Neural cell (in vitro differentiated cells): ENCODE data around the gene PIP5K1B. TPM values are rescaled to one million over a fixed set of nuclear protein-coding genes. Genes with fewer than 3 reads are reported as not detected.

Experiments
- H2AFZ ChIP-seq: fragments of 200-600, 300-800 bp; sonication (generic), shearing (Covaris generic); 2 replicates; pipeline ENCODE4 v1.6.0; 2014; ENCODE audit warnings: low read depth, mild to moderate bottlenecking, antibody characterized with exemption, low read length, moderate library complexity
- H3F3A ChIP-seq: fragments of 200-600 bp; shearing (Covaris generic); 2 replicates; pipeline ENCODE4 v1.6.1; 2016; ENCODE audit warnings: mild to moderate bottlenecking, moderate library complexity, mixed read lengths, antibody characterized with exemption, low read length; ENCODE audit not compliant: insufficient read depth, poor library complexity, severe bottlenecking
- H3K27ac ChIP-seq: fragments of 200-600, 300-800 bp; sonication (generic), shearing (Covaris generic); 2 replicates; pipeline ENCODE4 v1.5.1; 2014; ENCODE audit warnings: mild to moderate bottlenecking, low read length, moderate library complexity
- H3K27me3 ChIP-seq: fragments of 300-800, 200-600 bp; sonication (generic), shearing (Covaris generic); 2 replicates; pipeline ENCODE4 v1.6.0; 2014; ENCODE audit warnings: mild to moderate bottlenecking, low read depth, low read length, moderate library complexity; ENCODE audit not compliant: insufficient read depth
- H3K36me3 ChIP-seq: fragments of 300-800, 200-600 bp; sonication (generic), shearing (Covaris generic); 2 replicates; pipeline ENCODE4 v1.5.1; 2014; ENCODE audit warnings: mild to moderate bottlenecking, antibody characterized with exemption, low read length, moderate library complexity; ENCODE audit not compliant: insufficient read depth
- H3K4me2 ChIP-seq: fragments of 300-800, 200-600 bp; sonication (generic), shearing (Covaris generic); 2 replicates; pipeline ENCODE4 v1.6.0; 2014; ENCODE audit warnings: mild to moderate bottlenecking, low read length
- H3K4me3 ChIP-seq: fragments of 300-800, 200-600 bp; sonication (generic), shearing (Covaris generic); 2 replicates; pipeline ENCODE4 v1.5.1; 2014; ENCODE audit warnings: mild to moderate bottlenecking, low read length, moderate library complexity
- H3K79me2 ChIP-seq: fragments of 200-600 bp; shearing (Covaris generic); replicated peaks from 2 replicates; pipeline ENCODE4 v1.6.0; 2014; ENCODE audit warnings: mild to moderate bottlenecking, low read length, moderate library complexity; ENCODE audit not compliant: insufficient read depth
- H3K9ac ChIP-seq: fragments of 300-800, 200-600 bp; sonication (generic), shearing (Covaris generic); 2 replicates; pipeline ENCODE4 v1.6.1; 2016; ENCODE audit warnings: mild to moderate bottlenecking, low read length, mixed read lengths
- H3K9me2 ChIP-seq: fragments of 200-600 bp; shearing (Covaris generic); 2 replicates; pipeline ENCODE4 v1.6.1; 2016; ENCODE audit warnings: mild to moderate bottlenecking, low read length, mixed read lengths; ENCODE audit not compliant: insufficient read depth
- H3K9me3 ChIP-seq: fragments of 200-600, 300-800 bp; sonication (generic), shearing (Covaris generic); 2 replicates; pipeline ENCODE4 v1.6.1; 2016; ENCODE audit warnings: mild to moderate bottlenecking, mixed run types, low read length, moderate library complexity, mixed read lengths
- H4K20me1 ChIP-seq: fragments of 200-600 bp; shearing (Covaris generic); 2 replicates; pipeline ENCODE4 v1.6.1; 2016; ENCODE audit warnings: mild to moderate bottlenecking, mixed run types; ENCODE audit not compliant: insufficient read depth
- CTCF ChIP-seq: fragments of 450-650 bp; IDR thresholded peaks from 2 replicates; pipeline ENCODE4 v1.5.1; 2014; ENCODE audit warnings: antibody characterized with exemption, mild to moderate bottlenecking, moderate library complexity; ENCODE audit not compliant: poor library complexity, severe bottlenecking
- EP300 ChIP-seq: fragments of 450-650 bp; conservative IDR thresholded peaks from 2 replicates; pipeline ENCODE4 v1.6.1; 2014; ENCODE audit warnings: antibody characterized with exemption, mild to moderate bottlenecking, moderate library complexity; ENCODE audit not compliant: poor library complexity, severe bottlenecking
- EZH2 ChIP-seq: fragments of 200-600, 300-800 bp; shearing (Covaris generic), sonication (generic); IDR thresholded peaks from 2 replicates; pipeline ENCODE4 v1.6.1; 2014; ENCODE audit warnings: antibody characterized with exemption, low read length, borderline replicate concordance, mild to moderate bottlenecking; ENCODE audit not compliant: insufficient read depth, poor library complexity, severe bottlenecking
- MXI1 ChIP-seq: fragments of 450-650 bp; conservative IDR thresholded peaks from 2 replicates; pipeline ENCODE4 v1.6.1; 2014; ENCODE audit warnings: antibody characterized with exemption, mild to moderate bottlenecking; ENCODE audit not compliant: poor library complexity, severe bottlenecking
- POLR2AphosphoS5 ChIP-seq: IDR thresholded peaks from 2 replicates; pipeline ENCODE4 v1.6.1; 2012
- RAD21 ChIP-seq: fragments of 450-650 bp; conservative IDR thresholded peaks from 2 replicates; pipeline ENCODE4 v1.6.1; 2014; ENCODE audit warnings: antibody characterized with exemption, mild to moderate bottlenecking, moderate library complexity
- REST ChIP-seq: IDR thresholded peaks from 2 replicates; pipeline ENCODE4 v1.6.1; 2012; ENCODE audit warnings: borderline replicate concordance
- SMC3 ChIP-seq: fragments of 450-650 bp; conservative IDR thresholded peaks from 2 replicates; pipeline ENCODE4 v1.6.1; 2014; ENCODE audit warnings: antibody characterized with exemption, mild to moderate bottlenecking, moderate library complexity; ENCODE audit not compliant: poor library complexity
- TAF1 ChIP-seq: IDR thresholded peaks from 2 replicates; pipeline ENCODE4 v1.6.1; 2012; ENCODE audit warnings: low read depth
- polyA plus RNA-seq: library from polyadenylated mRNA; depleted of rRNA; stranded (reverse); fragments of >200 nt; gene quantifications from 2 replicates; pipeline ENCODE4 v1.2.3, GENCODE V29; 2014

PIP5K1B gene
- polyA plus RNA-seq, 1 donor from 2014 or later = 1.5 TPM

- Histone ChIP-seq H3K79me2 (no peaks in the 10 kb centered on the region), H3K9me2 (no peaks in the 10 kb centered on the region), H3K9me3 (no peaks in the 10 kb centered on the region), H4K20me1 (no peaks in the 10 kb centered on the region), H3K27me3 (no peaks in the 10 kb centered on the region), H3K27ac (no peak overlapping the region), H2AFZ (no peak overlapping the region), H3F3A (no peaks in the 10 kb centered on the region), H3K36me3 (no peaks in the 10 kb centered on the region), H3K4me2 (no peak overlapping the region), H3K9ac (no peak overlapping the region), H3K4me3 (no peak overlapping the region)
- TF ChIP-seq REST (no peak), SMC3 (no peak), POLR2AphosphoS5 (no peak), EZH2 (no peak), EP300 (no peak), RAD21 (no peak), MXI1 (no peak), TAF1 (no peak), CTCF (no peak)
These were observed 63.6 kb downstream of the PIP5K1B start for GRCh38 chr9:68768619-68769018.

- Histone ChIP-seq H3F3A (no peaks in the 10 kb centered on the region), H3K9ac (no peak overlapping the region), H3K9me2 (no peaks in the 10 kb centered on the region), H3K9me3 (no peaks in the 10 kb centered on the region), H3K79me2 (no peaks in the 10 kb centered on the region), H3K4me3 (no peak overlapping the region), H3K27me3 (no peaks in the 10 kb centered on the region), H3K4me2 (no peak overlapping the region), H3K36me3 (no peaks in the 10 kb centered on the region), H4K20me1 (no peaks in the 10 kb centered on the region), H2AFZ (no peak overlapping the region), H3K27ac (no peak overlapping the region)
- no peak for TF ChIP-seq POLR2AphosphoS5
These were observed 64.8 kb downstream of the PIP5K1B start for GRCh38 chr9:68769852-68770251.

- no peak overlapping the region for H3K27ac ChIP-seq
- TF ChIP-seq REST = no peak
- TF ChIP-seq SMC3 = no peak
- no peak for TF ChIP-seq POLR2AphosphoS5
- TF ChIP-seq TAF1 = no peak
- no peak for TF ChIP-seq EZH2
- no peak for TF ChIP-seq CTCF
- no peak for TF ChIP-seq EP300
- TF ChIP-seq RAD21 = no peak
- TF ChIP-seq MXI1 = no peak
- no peaks in the 10 kb centered on the region for H3K9me3 ChIP-seq
- H4K20me1 ChIP-seq = no peaks in the 10 kb centered on the region
- no peak overlapping the region for H3K4me3 ChIP-seq
- no peaks in the 10 kb centered on the region for H3K9me2 ChIP-seq
- no peak overlapping the region for H2AFZ ChIP-seq
- H3F3A ChIP-seq = no peaks in the 10 kb centered on the region
- H3K79me2 ChIP-seq = no peaks in the 10 kb centered on the region
- no peaks in the 10 kb centered on the region for H3K36me3 ChIP-seq
- H3K4me2 ChIP-seq = no peak overlapping the region
- H3K27me3 ChIP-seq = no peaks in the 10 kb centered on the region
- no peak overlapping the region for H3K9ac ChIP-seq
These were observed 66.3 kb downstream of the PIP5K1B start for GRCh38 chr9:68771376-68771775.
